Measurements from ENCODE around the gene UNC119. TPM values are rescaled to one million over a fixed set of nuclear protein-coding genes. Genes with fewer than 3 reads are reported as not detected.

Gene UNC119
- total and polyA plus RNA-seq, 5 donors from 2014 or later: 29.5 to 66.9 (median 31.4) TPM

GRCh38 chr17:28585851-28586250, 33.4 kb upstream of the UNC119 start:
- peaks cover 14% of the 10 kb centered on the region for H3K36me3 Mint-ChIP-seq
- ATAC-seq (ENCODE audit: low read depth in 2 of 2): no peak
- no peak for DNase-seq
- no peak overlapping the region for H3K4me3 ChIP-seq (ENCODE audit: low read depth, low read length)
- H3K27ac Mint-ChIP-seq: peak overlapping the region in 1 of 3 donors; percentile 5
- H3K4me1 ChIP-seq (ENCODE audit: control insufficient read depth, insufficient read depth, low read length, poor library complexity, severe bottlenecking): no peaks in the 10 kb centered on the region
- H3K27me3 Mint-ChIP-seq: no peaks in the 10 kb centered on the region
- H3K27me3 ChIP-seq (ENCODE audit: control insufficient read depth, insufficient read depth, low read length): no peaks in the 10 kb centered on the region
- H3K9me3 ChIP-seq (ENCODE audit: control insufficient read depth in 2 of 2, low read length in 2 of 2): no peaks in the 10 kb centered on the region
- H3K9me3 Mint-ChIP-seq: no peaks in the 10 kb centered on the region
- H3K4me1 Mint-ChIP-seq: peaks cover 0 to 7% (median 0%) of the 10 kb centered on the region in 4 donors
- peaks cover 24% of the 10 kb centered on the region for H3K36me3 ChIP-seq (ENCODE audit: control insufficient read depth, insufficient read depth, low read length)
- H3K4me3 Mint-ChIP-seq: no peak overlapping the region
- H3K27ac ChIP-seq (ENCODE audit: insufficient read depth, low read length, poor library complexity, severe bottlenecking): no peak overlapping the region

- Mint-ChIP-seq H3K4me1 (peaks cover 0 to 17% (median 0%) of the 10 kb centered on the region in 4 donors), H3K4me3 (no peak overlapping the region), H3K27ac (no peak overlapping the region), H3K9me3 (no peaks in the 10 kb centered on the region), H3K36me3 (peaks cover 18% of the 10 kb centered on the region), H3K27me3 (no peaks in the 10 kb centered on the region)
- no peaks in the 10 kb centered on the region for H3K27me3 ChIP-seq (ENCODE audit: control insufficient read depth, insufficient read depth, low read length)
- no peak for ATAC-seq (ENCODE audit: low read depth in 2 of 2)
- DNase-seq: no peak
- no peaks in the 10 kb centered on the region for H3K4me1 ChIP-seq (ENCODE audit: control insufficient read depth, insufficient read depth, low read length, poor library complexity, severe bottlenecking)
- H3K27ac ChIP-seq (ENCODE audit: insufficient read depth, low read length, poor library complexity, severe bottlenecking): no peak overlapping the region
- peaks cover 24% of the 10 kb centered on the region for H3K36me3 ChIP-seq (ENCODE audit: control insufficient read depth, insufficient read depth, low read length)
- no peaks in the 10 kb centered on the region for H3K9me3 ChIP-seq (ENCODE audit: control insufficient read depth in 2 of 2, low read length in 2 of 2)
- no peak overlapping the region for H3K4me3 ChIP-seq (ENCODE audit: low read depth, low read length)
Measured at GRCh38 chr17:28584434-28584833, 32.0 kb upstream of the UNC119 start.

GRCh38 chr17:28582513-28582912, 30.1 kb upstream of the UNC119 start:
- no peaks in the 10 kb centered on the region for H3K27me3 ChIP-seq (ENCODE audit: control insufficient read depth, insufficient read depth, low read length)
- peaks cover 24% of the 10 kb centered on the region for H3K36me3 ChIP-seq (ENCODE audit: control insufficient read depth, insufficient read depth, low read length)
- no peak overlapping the region for H3K4me3 ChIP-seq (ENCODE audit: low read depth, low read length)
- Mint-ChIP-seq H3K36me3 (peaks cover 11% of the 10 kb centered on the region), H3K9me3 (no peaks in the 10 kb centered on the region), H3K4me3 (no peak overlapping the region), H3K4me1 (peaks cover 0 to 12% (median 0%) of the 10 kb centered on the region in 4 donors), H3K27me3 (no peaks in the 10 kb centered on the region), H3K27ac (no peak overlapping the region)
- no peak for ATAC-seq (ENCODE audit: low read depth in 2 of 2)
- no peak overlapping the region for H3K27ac ChIP-seq (ENCODE audit: insufficient read depth, low read length, poor library complexity, severe bottlenecking)
- DNase-seq: no peak
- peaks cover under 1% of the 10 kb centered on the region for H3K4me1 ChIP-seq (ENCODE audit: control insufficient read depth, insufficient read depth, low read length, poor library complexity, severe bottlenecking)
- H3K9me3 ChIP-seq (ENCODE audit: control insufficient read depth in 2 of 2, low read length in 2 of 2): no peaks in the 10 kb centered on the region

- peak overlapping the region in 1 of 3 donors; percentile 12 for H3K27ac Mint-ChIP-seq
- Histone ChIP-seq H3K27ac (ENCODE audit: insufficient read depth, low read length, poor library complexity, severe bottlenecking) (no peak overlapping the region), H3K4me1 (ENCODE audit: control insufficient read depth, insufficient read depth, low read length, poor library complexity, severe bottlenecking) (peaks cover 10% of the 10 kb centered on the region), H3K4me3 (ENCODE audit: low read depth, low read length) (no peak overlapping the region), H3K9me3 (ENCODE audit: control insufficient read depth in 2 of 2, low read length in 2 of 2) (no peaks in the 10 kb centered on the region), H3K36me3 (ENCODE audit: control insufficient read depth, insufficient read depth, low read length) (peaks cover 22% of the 10 kb centered on the region), H3K27me3 (ENCODE audit: control insufficient read depth, insufficient read depth, low read length) (no peaks in the 10 kb centered on the region)
- H3K36me3 Mint-ChIP-seq: peaks cover 8% of the 10 kb centered on the region
- ATAC-seq (ENCODE audit: low read depth in 2 of 2): no peak
- H3K27me3 Mint-ChIP-seq: no peaks in the 10 kb centered on the region
- peaks cover 0 to 24% (median 10%) of the 10 kb centered on the region in 4 donors for H3K4me1 Mint-ChIP-seq
- no peak for DNase-seq
- H3K4me3 Mint-ChIP-seq: peak overlapping the region in 2 of 4 donors; percentile 20 to 81
- H3K9me3 Mint-ChIP-seq: no peaks in the 10 kb centered on the region
Measured at GRCh38 chr17:28580959-28581358, 28.5 kb upstream of the UNC119 start.

- ATAC-seq (ENCODE audit: low read depth in 2 of 2): no peak
- Histone ChIP-seq H3K9me3 (ENCODE audit: control insufficient read depth in 2 of 2, low read length in 2 of 2) (no peaks in the 10 kb centered on the region), H3K27me3 (ENCODE audit: control insufficient read depth, insufficient read depth, low read length) (no peaks in the 10 kb centered on the region), H3K36me3 (ENCODE audit: control insufficient read depth, insufficient read depth, low read length) (peaks cover 11% of the 10 kb centered on the region), H3K4me1 (ENCODE audit: control insufficient read depth, insufficient read depth, low read length, poor library complexity, severe bottlenecking) (peaks cover 12% of the 10 kb centered on the region), H3K27ac (ENCODE audit: insufficient read depth, low read length, poor library complexity, severe bottlenecking) (no peak overlapping the region), H3K4me3 (ENCODE audit: low read depth, low read length) (no peak overlapping the region)
- Mint-ChIP-seq H3K4me1 (peaks cover 0 to 29% (median 18%) of the 10 kb centered on the region in 4 donors), H3K27me3 (no peaks in the 10 kb centered on the region), H3K4me3 (no peak overlapping the region), H3K9me3 (no peaks in the 10 kb centered on the region), H3K27ac (peak overlapping the region in 1 of 3 donors; percentile 21), H3K36me3 (peaks cover 4% of the 10 kb centered on the region)
- no peak for DNase-seq
Measured at GRCh38 chr17:28579526-28579925, 27.1 kb upstream of the UNC119 start.

GRCh38 chr17:28578246-28579195, 26.1 kb upstream of the UNC119 start:
- peaks cover 7% of the 10 kb centered on the region for H3K36me3 Mint-ChIP-seq
- no peak for ATAC-seq (ENCODE audit: low read depth in 2 of 2)
- no peak overlapping the region for H3K4me3 ChIP-seq (ENCODE audit: low read depth, low read length)
- H3K27me3 Mint-ChIP-seq: no peaks in the 10 kb centered on the region
- H3K9me3 ChIP-seq (ENCODE audit: control insufficient read depth in 2 of 2, low read length in 2 of 2): no peaks in the 10 kb centered on the region
- H3K4me1 ChIP-seq (ENCODE audit: control insufficient read depth, insufficient read depth, low read length, poor library complexity, severe bottlenecking): peaks cover 12% of the 10 kb centered on the region
- peak overlapping the region; percentile 7 for H3K27ac ChIP-seq (ENCODE audit: insufficient read depth, low read length, poor library complexity, severe bottlenecking)
- peaks cover 2% of the 10 kb centered on the region for H3K36me3 ChIP-seq (ENCODE audit: control insufficient read depth, insufficient read depth, low read length)
- H3K9me3 Mint-ChIP-seq: no peaks in the 10 kb centered on the region
- peaks cover 0 to 35% (median 24%) of the 10 kb centered on the region in 4 donors for H3K4me1 Mint-ChIP-seq
- H3K27me3 ChIP-seq (ENCODE audit: control insufficient read depth, insufficient read depth, low read length): no peaks in the 10 kb centered on the region
- H3K27ac Mint-ChIP-seq: no peak overlapping the region
- peak overlapping the region in 2 of 4 donors; percentile 29 for H3K4me3 Mint-ChIP-seq
- no peak for DNase-seq

GRCh38 chr17:28577466-28577824, 25.0 kb upstream of the UNC119 start:
- Mint-ChIP-seq H3K4me1 (peaks cover 0 to 46% (median 32%) of the 10 kb centered on the region in 4 donors), H3K27me3 (no peaks in the 10 kb centered on the region), H3K4me3 (peak overlapping the region in 1 of 4 donors; percentile 79), H3K36me3 (peaks cover 7% of the 10 kb centered on the region), H3K27ac (peak overlapping the region in 2 of 3 donors; percentile 95), H3K9me3 (no peaks in the 10 kb centered on the region)
- Histone ChIP-seq H3K4me1 (ENCODE audit: control insufficient read depth, insufficient read depth, low read length, poor library complexity, severe bottlenecking) (peaks cover 19% of the 10 kb centered on the region), H3K4me3 (ENCODE audit: low read depth, low read length) (peak overlapping the region; percentile 74), H3K27ac (ENCODE audit: insufficient read depth, low read length, poor library complexity, severe bottlenecking) (peak overlapping the region; percentile 59), H3K27me3 (ENCODE audit: control insufficient read depth, insufficient read depth, low read length) (no peaks in the 10 kb centered on the region), H3K9me3 (ENCODE audit: control insufficient read depth in 2 of 2, low read length in 2 of 2) (no peaks in the 10 kb centered on the region), H3K36me3 (ENCODE audit: control insufficient read depth, insufficient read depth, low read length) (no peaks in the 10 kb centered on the region)
- ATAC-seq (ENCODE audit: low read depth in 2 of 2) (no peak), DNase-seq (no peak)

Measured in CD4-positive, CD25-positive, alpha-beta regulatory T cell (primary cell).